NCI-H524 treated with DMSO at 0.1 percent for 48 hours (cell line): Measurements from ENCODE around the gene PDGFD.

Source experiments
- DNase-seq: peaks from one replicate; lab custom pipeline; 2025; lab: John Stamatoyannopoulos, UW

Gene PDGFD

DNA sequence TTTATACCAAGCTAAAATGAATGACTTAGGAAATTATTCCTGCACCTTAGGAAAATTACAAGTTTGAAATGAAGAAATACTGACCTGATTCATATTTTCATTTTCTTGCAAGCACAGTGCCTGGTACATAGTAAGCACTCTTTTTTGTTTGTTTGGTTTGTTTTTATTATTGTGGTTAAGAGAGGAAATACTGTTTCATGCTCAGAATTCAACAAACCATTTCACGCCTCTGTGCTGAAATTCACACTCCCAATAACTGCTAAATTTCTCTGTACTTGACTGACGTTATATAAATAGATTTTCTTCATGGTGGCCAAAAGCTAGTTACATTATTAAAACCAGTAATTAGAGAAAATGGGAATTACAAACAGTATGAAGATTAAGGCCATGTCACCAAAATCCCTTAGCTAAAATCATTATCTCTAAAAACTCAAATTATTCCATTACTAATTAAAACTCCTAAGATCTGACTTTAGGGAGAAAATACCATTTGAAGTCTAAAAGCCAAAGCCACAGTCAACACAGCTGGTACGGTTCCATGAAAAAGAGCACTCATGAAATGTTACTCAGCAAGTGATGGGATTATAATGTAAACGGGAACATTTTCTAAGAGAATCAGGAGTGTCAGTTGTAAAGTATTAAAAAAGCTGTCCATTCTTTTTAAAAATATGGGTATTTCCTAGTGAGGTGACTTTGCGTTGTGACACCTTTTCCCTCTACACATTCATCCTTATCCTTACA lies 205.3 kb downstream of the PDGFD start:
- no peak for DNase-seq

GRCh38 chr11:103953797-103954486 lies 210.0 kb downstream of the PDGFD start:
- peak; percentile 93 for DNase-seq

GRCh38 chr11:103949781-103950180 lies 214.2 kb downstream of the PDGFD start:
- no peak for DNase-seq

DNA sequence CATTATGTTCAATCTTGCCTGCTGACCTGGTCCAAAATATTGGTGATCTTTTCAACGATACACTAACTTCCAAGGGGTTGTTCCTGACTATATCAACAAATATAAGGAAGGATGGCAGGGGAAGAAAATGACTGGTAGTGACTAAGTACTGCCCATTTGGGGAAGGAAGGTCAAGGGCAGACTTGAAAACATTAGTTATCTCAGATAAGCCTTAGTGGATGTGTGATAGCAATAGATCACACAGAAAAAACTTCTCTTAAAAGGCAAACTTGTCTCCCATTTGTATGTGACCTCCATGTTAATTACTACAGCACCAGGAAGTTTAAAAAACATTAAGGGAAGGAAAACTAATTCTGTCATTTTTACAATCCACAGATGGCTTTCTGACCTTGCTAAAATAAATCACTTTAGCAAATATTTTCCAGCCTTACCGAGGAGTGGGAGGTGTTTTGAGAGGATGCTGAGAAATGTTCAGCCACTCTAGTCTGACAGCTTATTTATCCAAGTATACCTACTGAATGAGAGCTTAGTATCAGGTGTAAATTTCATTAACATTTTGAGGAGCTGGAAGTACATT lies 215.7 kb downstream of the PDGFD start:
- DNase-seq, result no peak

- no peak for DNase-seq
Measured at GRCh38 chr11:103947546-103947919, 216.4 kb downstream of the PDGFD start.

- no peak for DNase-seq
Measured at GRCh38 chr11:103946793-103947545, 217.0 kb downstream of the PDGFD start.

- no peak for DNase-seq
Measured at GRCh38 chr11:103944251-103944940, 219.6 kb downstream of the PDGFD start.

- DNase-seq, result no peak
Measured at GRCh38 chr11:103942646-103943045, 221.3 kb downstream of the PDGFD start.

GRCh38 chr11:103940551-103940950 lies 223.4 kb downstream of the PDGFD start:
- no peak for DNase-seq

- DNase-seq, result no peak
Measured at GRCh38 chr11:103939694-103940093, 224.3 kb downstream of the PDGFD start.

DNA sequence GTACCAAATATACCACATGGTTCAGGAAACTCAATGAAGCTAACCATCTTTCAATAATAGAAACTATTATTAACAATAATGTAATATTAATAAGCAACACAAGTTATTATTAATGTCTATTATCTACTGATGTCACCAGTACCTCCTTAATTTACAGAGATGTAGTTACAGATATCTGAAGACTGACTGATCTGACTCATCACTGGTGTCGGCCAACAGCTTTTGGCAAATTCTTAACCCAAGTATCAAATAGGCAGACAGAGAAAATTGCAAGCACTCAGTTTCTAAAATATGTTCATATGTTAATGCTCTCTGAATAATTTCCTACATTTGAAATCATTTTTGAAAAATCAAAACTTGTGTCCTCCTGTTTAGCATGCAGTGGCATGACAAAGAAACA lies 227.9 kb downstream of the PDGFD start:
- DNase-seq, result no peak

DNA sequence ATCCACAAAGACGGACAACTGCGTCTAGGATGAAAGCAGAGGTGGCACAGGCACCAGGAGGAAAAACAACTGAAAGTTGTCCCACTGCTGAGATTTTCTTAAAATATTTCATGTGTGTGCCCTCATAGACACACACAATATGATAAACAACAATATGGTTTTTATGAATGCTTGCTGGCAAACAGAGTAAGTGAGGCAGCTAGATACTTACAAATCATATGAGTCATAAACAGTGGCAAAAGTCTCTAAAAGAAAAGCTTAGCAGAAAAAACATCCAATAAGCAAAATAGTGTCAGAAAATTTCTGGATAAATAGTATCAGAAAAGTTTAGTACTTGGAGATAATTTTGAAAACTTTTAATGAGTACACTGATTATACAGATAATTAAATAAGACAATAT lies 228.7 kb downstream of the PDGFD start:
- DNase-seq, result no peak

DNA sequence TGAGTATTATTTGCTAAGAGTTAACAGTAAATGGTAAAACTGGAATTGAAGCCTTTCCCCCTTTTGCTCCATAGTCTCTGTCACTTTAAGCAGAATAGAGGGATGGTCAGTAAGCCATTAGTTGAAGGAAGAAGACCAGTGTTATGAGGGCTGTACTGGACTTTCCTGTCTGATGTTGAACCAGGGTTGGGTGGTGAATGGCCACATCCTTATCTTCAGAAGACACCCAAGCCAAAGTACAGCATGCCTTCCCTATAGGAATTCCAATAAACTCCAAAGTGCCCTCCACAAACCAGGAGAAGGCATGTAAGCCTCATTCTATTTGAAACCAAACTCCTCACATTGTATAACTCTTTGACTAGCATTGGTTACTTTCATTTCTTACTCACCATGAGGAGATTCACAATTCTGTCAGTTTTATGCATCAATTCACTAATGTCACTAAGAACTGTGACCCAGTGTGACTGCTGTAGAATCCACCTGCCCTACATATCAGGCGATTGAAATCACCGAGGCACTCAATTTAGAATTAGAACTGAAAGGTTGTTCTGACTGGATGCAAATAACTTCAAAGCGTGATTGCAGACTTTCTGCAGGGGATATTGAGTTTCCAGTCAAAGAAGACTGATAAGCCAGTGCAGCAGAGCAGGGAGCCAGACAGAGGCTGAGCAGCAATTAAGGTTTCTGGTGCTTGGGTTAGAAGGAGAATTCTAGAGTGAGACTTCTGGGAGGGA lies 234.6 kb downstream of the PDGFD start:
- no peak for DNase-seq

- DNase-seq, result no peak
Measured at GRCh38 chr11:103928802-103929161, 235.2 kb downstream of the PDGFD start.

DNA sequence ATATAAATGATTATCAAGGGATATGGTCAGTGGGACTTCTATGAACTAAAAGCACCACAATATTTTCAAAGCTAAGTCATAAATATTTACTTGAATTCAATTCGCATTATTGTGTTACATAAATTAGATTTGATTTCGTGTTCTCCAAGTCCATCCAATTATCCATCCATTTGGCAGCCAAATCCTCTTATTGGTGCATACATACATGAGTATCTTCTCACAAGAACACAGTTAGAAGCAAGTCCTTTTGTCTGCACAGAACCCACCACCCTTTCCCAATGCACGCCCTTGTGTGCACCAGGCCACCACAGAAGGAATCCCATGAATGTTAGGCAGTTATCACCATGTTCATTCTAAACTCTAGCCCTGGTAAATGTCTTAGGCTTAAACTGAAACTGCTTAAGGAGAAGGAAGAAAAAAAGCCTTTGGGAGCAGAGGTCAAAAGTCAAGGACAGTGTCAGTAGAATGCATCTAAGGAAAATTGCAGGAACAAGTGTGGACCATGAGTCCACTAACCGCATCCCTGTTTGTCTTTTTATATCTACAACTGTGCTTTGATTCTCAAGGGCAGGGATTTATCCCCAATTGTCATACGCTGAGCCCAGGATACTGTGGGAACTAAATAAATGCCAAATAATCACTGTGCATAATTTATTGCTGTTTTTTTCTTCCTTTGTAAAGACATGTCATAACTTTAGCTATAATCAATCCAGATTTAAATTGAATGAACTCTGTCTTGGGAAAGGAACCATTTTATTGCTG lies 235.7 kb downstream of the PDGFD start:
- DNase-seq, result no peak

DNA sequence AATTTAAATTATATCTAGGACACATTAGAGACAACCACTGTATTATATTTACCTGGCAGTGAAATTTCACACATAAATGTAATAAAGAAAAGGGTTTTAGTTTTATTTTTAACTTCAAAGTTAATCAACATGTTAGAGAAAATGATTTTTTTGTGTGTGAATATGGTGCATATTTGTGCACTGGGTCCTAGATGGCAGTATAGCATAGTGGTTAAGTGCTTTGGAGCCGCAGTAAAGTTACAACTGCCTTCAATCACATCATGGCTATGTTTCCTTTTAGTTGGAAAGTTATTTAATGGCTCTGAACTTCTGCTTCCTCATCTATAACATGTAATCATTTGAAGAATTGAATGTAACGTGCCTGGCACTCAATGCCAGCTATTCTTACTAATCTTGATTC lies 236.4 kb downstream of the PDGFD start:
- DNase-seq, result no peak

DNA sequence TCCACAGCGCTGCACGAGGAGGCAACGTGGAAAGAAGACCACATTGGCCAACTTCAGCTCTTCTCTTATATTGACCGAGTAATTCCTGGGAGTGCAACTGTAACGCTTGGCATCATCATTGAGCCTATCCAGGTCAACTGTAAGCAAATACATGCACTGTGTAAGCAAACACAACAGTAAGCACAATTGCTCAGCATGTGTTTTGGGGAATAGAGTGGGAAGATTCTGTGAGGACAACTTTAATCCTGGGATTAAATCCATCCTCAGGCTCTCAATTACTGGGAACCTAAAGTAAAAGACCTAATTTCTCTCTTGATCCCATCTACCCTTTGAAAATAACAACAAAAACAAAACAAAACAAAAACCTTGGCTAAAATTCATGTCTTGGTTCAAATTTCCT lies 237.0 kb downstream of the PDGFD start:
- no peak for DNase-seq

DNA sequence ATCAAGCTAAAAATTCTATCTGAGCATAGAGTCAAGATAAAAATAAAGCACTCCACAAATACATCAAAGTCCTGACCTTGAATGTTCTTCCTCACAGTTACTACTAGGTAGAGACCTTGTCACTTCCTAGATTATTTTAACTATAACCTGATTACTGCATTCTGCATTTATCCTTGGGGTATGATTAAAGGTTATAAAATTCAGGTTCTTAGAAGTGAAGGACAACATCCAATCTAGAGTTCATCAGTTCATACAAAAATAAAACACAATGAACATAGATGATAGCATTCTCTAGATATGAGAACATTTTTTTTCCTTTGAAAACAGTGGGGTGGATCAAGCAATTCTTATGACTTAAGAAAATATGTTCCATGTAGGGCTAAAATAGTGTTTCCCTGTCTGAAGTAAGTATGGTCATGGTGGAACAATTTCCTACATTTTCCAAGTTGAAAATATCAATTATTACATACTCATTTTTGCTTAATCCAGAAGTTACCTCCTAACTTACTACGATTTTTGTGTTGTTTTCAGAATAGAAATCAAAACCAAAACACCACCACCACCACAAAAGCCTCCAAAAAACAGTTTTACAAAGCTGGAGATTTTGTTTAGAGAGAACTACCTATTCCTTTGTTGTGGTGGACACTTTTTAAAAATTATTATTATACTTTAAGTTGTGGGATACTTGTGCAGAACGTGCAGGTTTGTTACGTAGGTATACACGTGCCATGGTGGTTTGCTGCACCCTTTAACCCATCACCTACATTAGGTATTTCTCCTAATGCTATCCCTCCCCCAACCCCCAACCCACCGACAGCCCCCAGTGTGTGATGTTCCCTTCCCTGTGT lies 239.6 kb downstream of the PDGFD start:
- DNase-seq, result no peak

DNA sequence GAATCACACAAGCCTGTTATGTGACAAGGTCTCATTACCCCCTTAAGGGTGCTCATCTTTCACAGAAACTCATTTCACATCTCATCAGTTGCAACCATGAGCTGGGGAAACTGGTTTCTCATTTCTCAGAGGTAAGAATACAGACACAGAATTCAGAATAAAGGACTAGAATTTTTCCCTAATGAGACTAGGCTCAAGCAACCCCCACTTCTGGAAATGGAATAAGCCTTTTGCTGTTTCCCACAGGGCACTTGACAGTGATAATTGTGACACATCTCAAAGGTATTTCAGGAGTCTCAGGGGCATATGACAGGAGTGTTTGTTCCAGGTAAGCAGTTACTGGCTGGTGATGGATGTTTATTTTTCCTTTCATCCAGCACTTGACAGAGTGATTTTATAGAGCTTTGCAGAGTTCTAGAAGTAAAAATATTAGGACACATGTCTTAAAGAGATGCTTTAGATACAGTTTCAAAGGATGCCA lies 240.5 kb downstream of the PDGFD start:
- DNase-seq, result no peak

DNA sequence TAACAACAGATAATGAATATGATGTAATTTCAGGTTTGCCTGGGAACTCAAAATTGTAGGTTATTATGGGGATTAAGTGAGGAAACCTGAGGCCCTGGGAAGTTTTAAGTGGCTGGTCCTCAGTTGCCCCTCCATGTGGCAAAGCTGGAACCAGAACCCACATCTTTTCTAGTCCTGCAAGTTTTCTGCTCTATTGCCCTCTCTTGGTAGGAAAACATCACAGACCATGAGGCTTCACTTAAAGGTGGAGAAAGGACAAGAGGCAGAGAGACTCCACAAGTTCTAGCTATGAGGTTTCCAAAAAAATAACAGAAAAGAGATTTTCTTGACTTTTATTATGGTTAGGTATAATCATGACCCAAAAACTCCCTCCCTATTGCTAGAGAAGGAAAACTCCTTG lies 243.0 kb downstream of the PDGFD start:
- no peak for DNase-seq
